Neural cell (in vitro differentiated cells): ENCODE measurements around the gene TMEM40.

Experiments
- TF ChIP-seq, protein P1 (sequence below): fragments of 450-650 bp; IDR thresholded peaks from 2 replicates; pipeline ENCODE4 v1.5.1; 2014; ENCODE audit warnings: antibody characterized with exemption, mild to moderate bottlenecking, moderate library complexity; ENCODE audit not compliant: poor library complexity, severe bottlenecking
- TF ChIP-seq, protein P2 (sequence below): IDR thresholded peaks from 2 replicates; pipeline ENCODE4 v1.6.1; 2012; ENCODE audit warnings: borderline replicate concordance

DNA sequence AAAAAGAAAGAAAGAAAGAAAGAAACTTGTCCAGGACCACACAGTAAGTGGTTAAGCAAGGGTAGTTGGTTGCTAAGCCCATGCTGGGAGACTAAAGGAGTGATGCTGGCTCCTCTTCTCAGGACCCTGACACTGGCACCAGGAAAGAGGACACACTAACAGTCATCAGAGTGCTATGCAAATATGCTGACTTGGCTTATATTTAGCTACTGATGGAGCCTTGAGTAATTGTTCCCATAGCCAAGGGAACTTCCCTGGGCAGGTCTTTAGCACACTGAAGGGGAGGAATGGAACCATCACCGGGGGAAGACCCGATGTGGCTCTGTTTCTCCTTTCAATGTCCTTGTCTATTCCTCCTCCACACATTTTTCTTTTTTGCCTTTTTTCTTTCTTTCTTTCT is 6.2 kb downstream of the TMEM40 start:
- TF ChIP-seq, protein P1, sequence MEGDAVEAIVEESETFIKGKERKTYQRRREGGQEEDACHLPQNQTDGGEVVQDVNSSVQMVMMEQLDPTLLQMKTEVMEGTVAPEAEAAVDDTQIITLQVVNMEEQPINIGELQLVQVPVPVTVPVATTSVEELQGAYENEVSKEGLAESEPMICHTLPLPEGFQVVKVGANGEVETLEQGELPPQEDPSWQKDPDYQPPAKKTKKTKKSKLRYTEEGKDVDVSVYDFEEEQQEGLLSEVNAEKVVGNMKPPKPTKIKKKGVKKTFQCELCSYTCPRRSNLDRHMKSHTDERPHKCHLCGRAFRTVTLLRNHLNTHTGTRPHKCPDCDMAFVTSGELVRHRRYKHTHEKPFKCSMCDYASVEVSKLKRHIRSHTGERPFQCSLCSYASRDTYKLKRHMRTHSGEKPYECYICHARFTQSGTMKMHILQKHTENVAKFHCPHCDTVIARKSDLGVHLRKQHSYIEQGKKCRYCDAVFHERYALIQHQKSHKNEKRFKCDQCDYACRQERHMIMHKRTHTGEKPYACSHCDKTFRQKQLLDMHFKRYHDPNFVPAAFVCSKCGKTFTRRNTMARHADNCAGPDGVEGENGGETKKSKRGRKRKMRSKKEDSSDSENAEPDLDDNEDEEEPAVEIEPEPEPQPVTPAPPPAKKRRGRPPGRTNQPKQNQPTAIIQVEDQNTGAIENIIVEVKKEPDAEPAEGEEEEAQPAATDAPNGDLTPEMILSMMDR = no peak
- TF ChIP-seq, protein P2, sequence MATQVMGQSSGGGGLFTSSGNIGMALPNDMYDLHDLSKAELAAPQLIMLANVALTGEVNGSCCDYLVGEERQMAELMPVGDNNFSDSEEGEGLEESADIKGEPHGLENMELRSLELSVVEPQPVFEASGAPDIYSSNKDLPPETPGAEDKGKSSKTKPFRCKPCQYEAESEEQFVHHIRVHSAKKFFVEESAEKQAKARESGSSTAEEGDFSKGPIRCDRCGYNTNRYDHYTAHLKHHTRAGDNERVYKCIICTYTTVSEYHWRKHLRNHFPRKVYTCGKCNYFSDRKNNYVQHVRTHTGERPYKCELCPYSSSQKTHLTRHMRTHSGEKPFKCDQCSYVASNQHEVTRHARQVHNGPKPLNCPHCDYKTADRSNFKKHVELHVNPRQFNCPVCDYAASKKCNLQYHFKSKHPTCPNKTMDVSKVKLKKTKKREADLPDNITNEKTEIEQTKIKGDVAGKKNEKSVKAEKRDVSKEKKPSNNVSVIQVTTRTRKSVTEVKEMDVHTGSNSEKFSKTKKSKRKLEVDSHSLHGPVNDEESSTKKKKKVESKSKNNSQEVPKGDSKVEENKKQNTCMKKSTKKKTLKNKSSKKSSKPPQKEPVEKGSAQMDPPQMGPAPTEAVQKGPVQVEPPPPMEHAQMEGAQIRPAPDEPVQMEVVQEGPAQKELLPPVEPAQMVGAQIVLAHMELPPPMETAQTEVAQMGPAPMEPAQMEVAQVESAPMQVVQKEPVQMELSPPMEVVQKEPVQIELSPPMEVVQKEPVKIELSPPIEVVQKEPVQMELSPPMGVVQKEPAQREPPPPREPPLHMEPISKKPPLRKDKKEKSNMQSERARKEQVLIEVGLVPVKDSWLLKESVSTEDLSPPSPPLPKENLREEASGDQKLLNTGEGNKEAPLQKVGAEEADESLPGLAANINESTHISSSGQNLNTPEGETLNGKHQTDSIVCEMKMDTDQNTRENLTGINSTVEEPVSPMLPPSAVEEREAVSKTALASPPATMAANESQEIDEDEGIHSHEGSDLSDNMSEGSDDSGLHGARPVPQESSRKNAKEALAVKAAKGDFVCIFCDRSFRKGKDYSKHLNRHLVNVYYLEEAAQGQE = no peak
